Measurements from ENCODE around the gene ETV3.

Gene ETV3

DNA sequence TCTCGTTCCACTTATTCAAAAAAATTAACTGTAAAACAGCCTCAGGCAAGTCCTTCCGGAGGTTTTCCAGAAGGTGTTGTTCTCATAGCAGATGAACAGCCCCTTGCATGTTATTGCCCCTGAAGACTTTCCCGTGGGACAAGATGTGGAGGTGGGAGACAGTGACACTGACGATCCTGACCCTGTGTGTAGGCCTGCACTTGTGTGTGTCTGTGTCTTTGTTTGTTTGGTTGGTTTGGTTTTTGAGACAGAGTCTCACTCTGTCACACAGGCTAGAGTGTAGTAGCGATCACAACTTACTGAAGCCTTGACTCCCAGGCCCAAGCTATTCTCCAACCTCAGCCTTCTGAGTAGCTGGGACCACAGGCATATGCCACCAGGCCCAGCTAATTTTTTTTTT lies 51.2 kb downstream of the ETV3 start:
- DNase-seq, result no peak

DNA sequence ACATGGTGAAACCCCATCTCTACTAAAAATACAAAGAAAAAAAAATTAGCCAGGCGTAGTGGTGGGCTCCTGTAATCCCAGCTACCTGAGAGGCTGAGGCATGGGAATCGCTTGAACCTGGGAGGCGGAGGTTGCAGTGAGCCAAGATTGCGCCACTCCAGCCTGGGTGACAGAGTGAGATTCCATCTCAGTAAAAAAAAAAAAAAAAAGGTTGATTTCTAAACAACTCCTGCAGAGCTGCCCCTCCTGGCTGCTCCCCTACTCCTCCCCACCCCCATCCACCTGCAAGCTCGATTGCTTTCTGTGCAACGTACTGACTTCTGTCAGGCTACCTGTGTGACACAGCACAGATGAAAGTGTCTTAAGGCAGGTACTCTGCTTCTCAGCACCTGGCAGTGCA lies 51.9 kb downstream of the ETV3 start:
- DNase-seq, result no peak

GRCh38 chr1:157085421-157085820 lies 52.8 kb downstream of the ETV3 start:
- no peak for DNase-seq

DNA sequence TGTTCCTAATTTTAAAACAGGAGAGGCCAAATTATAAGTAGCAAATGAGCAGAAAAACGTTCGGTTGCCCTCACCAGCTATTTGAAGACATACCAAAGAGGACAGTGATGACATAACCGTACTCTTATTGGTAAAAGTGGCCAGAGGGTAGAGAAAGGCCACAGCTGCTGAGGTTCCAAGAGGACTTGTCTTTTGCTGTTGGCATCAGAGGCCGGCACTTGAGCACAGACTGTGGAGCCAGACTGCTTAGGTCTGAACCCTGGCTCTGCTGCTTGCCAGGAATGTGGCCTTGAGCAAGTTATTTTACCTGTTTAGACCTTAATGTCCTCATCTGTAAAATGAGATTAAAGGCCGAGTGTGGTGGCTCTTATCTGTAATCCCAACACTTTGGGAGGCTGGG lies 53.5 kb downstream of the ETV3 start:
- no peak for DNase-seq

- no peak for DNase-seq
Measured at GRCh38 chr1:157081707-157082106, 56.5 kb downstream of the ETV3 start.

DNA sequence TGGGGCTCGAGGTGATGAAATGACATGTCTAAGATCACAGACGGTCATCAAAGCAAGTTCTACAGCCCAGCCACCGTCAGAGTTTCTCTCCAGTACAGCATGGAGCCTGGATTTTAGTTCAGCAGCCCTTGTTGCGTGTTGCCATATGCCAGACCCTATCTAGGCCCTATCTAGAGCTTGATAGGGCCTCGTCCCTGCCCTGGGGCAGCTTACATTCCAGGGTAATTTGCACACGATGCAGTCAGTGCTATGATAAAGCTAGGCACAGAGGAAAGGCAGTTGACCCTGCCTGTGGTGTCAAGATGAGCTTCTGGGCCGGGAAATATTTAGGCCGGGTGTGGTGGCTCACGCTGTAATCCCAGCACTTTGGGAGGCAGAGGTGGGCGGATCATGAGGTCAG lies 57.5 kb downstream of the ETV3 start:
- DNase-seq, result no peak

DNA sequence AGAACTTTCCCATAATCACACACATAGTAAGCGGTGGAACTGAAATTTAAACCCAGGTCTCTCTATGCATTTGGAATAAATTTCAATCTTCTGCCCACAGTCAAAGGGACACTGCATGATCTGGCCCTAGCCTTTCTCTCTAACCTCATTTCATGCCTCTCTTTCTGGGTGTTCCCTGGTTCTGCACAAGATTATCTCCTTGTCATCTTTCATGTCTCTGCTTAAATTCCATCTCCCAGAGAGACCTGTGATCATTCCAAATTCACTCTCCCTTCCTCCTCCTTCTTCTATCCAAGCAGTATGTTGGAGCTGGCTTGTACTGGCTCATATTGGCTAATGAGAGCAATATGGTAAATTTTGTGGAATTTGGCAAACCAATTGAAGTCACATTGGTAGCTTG lies 60.8 kb downstream of the ETV3 start:
- no peak for DNase-seq

DNA sequence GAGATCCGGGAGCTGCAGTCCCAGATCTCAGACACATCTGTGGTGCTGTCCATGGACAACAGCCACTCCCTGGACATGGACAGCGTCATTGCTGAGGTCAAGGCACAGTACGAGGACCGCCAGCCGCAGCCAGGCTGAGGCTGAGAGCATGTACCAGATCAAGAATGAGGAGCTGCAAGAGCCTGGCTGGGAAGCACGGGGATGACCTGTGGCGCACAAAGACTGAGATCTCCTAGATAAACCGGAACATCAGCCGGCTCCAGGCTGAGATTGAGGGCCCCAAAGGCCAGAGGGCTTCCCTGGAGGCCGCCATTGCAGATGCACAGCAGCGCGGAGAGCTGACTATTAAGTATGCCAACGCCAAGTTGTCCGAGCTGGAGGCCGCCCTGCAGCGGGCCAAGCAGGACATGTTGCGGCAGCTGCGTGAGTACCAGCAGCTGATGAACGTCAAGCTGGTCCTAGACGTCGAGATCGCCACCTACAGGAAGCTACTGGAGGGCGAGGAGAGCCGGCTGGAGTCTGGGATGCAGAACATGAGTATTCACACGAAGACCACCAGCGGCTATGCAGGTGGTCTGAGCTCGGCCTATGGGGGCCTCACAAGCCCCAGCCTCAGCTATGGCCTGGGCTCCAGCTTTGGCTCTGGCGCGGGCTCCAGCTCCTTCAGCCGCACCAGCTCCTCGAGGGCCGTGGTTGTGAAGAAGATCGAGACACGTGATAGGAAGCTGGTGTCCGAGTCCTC lies 64.1 kb downstream of the ETV3 start:
- DNase-seq, result peak; percentile 63
